GM04504 (cell line): ENCODE measurements around the gene ZNF429.
"Not testable (repeated sequence)": the region's sequence is repeated elsewhere in the genome, so short reads cannot be mapped to it uniquely, and the experiment has no call there.

Experiments
- DNase-seq: peaks from one replicate; pipeline ENCODE4 v3.0.0-alpha.2; 2012; ENCODE audit warnings: low read depth

The ZNF429 gene

GRCh38 chr19:21513651-21514050, 8.2 kb downstream of the ZNF429 start:
- no peak for DNase-seq

GRCh38 chr19:21519488-21519887, 14.1 kb downstream of the ZNF429 start:
- no peak for DNase-seq

- no peak for DNase-seq
Observed at GRCh38 chr19:21532904-21533303, 27.5 kb downstream of the ZNF429 start.

GRCh38 chr19:21536741-21537290, 31.4 kb downstream of the ZNF429 start:
- not testable (repeated sequence) for DNase-seq

- DNase-seq: no peak
Observed at GRCh38 chr19:21559444-21559843, 54.0 kb downstream of the ZNF429 start.

- DNase-seq: no peak
Observed at GRCh38 chr19:21564406-21564805, 59.0 kb downstream of the ZNF429 start.

- DNase-seq: no peak
Observed at GRCh38 chr19:21566073-21566472, 60.7 kb downstream of the ZNF429 start.

GRCh38 chr19:21567806-21568205, 62.4 kb downstream of the ZNF429 start:
- not testable (repeated sequence) for DNase-seq

- DNase-seq: peak; percentile 75
Observed at GRCh38 chr19:21568816-21569493, 63.6 kb downstream of the ZNF429 start.

GRCh38 chr19:21569494-21569865, 64.1 kb downstream of the ZNF429 start:
- DNase-seq: no peak

- no peak for DNase-seq
Observed at GRCh38 chr19:21571316-21571715, 65.9 kb downstream of the ZNF429 start.

- DNase-seq: no peak
Observed at GRCh38 chr19:21574607-21575006, 69.2 kb downstream of the ZNF429 start.

- DNase-seq: no peak
Observed at GRCh38 chr19:21576481-21576880, 71.1 kb downstream of the ZNF429 start.

GRCh38 chr19:21580101-21580500, 74.7 kb downstream of the ZNF429 start:
- DNase-seq: no peak

- no peak for DNase-seq
Observed at GRCh38 chr19:21580818-21581217, 75.4 kb downstream of the ZNF429 start.

GRCh38 chr19:21581646-21582240, 76.3 kb downstream of the ZNF429 start:
- no peak for DNase-seq

- no peak for DNase-seq
Observed at GRCh38 chr19:21584537-21584936, 79.1 kb downstream of the ZNF429 start.

GRCh38 chr19:21585281-21585890, 80.0 kb downstream of the ZNF429 start:
- DNase-seq: no peak

- DNase-seq: no peak
Observed at GRCh38 chr19:21586311-21587116, 81.1 kb downstream of the ZNF429 start.

GRCh38 chr19:21587117-21587461, 81.7 kb downstream of the ZNF429 start:
- no peak for DNase-seq

GRCh38 chr19:21587549-21587948, 82.1 kb downstream of the ZNF429 start:
- no peak for DNase-seq

GRCh38 chr19:21588065-21588601, 82.7 kb downstream of the ZNF429 start:
- DNase-seq: no peak
